ENCODE measurements around the gene KANK2. TPM values are rescaled to one million over a fixed set of nuclear protein-coding genes. Genes with fewer than 3 reads are reported as not detected.

KANK2 gene
- total RNA-seq, 2 donors from 2014 or later, result 74.2 to 87.7 TPM

- H3K4me3 Mint-ChIP-seq, result no peak overlapping the region
- TF ChIP-seq, protein P1, sequence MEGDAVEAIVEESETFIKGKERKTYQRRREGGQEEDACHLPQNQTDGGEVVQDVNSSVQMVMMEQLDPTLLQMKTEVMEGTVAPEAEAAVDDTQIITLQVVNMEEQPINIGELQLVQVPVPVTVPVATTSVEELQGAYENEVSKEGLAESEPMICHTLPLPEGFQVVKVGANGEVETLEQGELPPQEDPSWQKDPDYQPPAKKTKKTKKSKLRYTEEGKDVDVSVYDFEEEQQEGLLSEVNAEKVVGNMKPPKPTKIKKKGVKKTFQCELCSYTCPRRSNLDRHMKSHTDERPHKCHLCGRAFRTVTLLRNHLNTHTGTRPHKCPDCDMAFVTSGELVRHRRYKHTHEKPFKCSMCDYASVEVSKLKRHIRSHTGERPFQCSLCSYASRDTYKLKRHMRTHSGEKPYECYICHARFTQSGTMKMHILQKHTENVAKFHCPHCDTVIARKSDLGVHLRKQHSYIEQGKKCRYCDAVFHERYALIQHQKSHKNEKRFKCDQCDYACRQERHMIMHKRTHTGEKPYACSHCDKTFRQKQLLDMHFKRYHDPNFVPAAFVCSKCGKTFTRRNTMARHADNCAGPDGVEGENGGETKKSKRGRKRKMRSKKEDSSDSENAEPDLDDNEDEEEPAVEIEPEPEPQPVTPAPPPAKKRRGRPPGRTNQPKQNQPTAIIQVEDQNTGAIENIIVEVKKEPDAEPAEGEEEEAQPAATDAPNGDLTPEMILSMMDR (conservative IDR thresholded peaks at IDR 0.05), result no peak
- DNase-seq, result no peak
- no peaks in the 10 kb centered on the region for H3K9me3 ChIP-seq (ENCODE audit: control insufficient read depth, low read length)
- H3K9me3 Mint-ChIP-seq, result no peaks in the 10 kb centered on the region
- H3K27me3 Mint-ChIP-seq (ENCODE audit: insufficient read depth), result no peaks in the 10 kb centered on the region
- no peaks in the 10 kb centered on the region for H3K27me3 ChIP-seq (ENCODE audit: control insufficient read depth, insufficient read depth, low read length, poor library complexity, severe bottlenecking)
- no peak overlapping the region for H3K9ac ChIP-seq (ENCODE audit: extremely low read depth, low read length, poor library complexity, severe bottlenecking)
- no peaks in the 10 kb centered on the region for H3K4me1 ChIP-seq (ENCODE audit: control insufficient read depth, insufficient read depth, low read length)
- no peak overlapping the region for H3K27ac ChIP-seq (ENCODE audit: low read depth, low read length)
- 92 to 93% methylated on average over 44 to 68 of the region's 68 CpGs for WGBS, 2 experiments (ENCODE audit: insufficient coverage in 1 of 2, insufficient read length in 1 of 2)
- H3K4me3 ChIP-seq (ENCODE audit: low read length), result no peak overlapping the region
- peaks cover 29% of the 10 kb centered on the region for H3K36me3 Mint-ChIP-seq (ENCODE audit: low read depth)
- peaks cover 3% of the 10 kb centered on the region for H3K4me1 Mint-ChIP-seq
- peaks cover 11% of the 10 kb centered on the region for H3K36me3 ChIP-seq (ENCODE audit: control insufficient read depth, insufficient read depth, low read length)
- H3K27ac Mint-ChIP-seq, result no peak overlapping the region
Observed at GRCh38 chr19:11192957-11193939, 4.1 kb downstream of the KANK2 start.

DNA sequence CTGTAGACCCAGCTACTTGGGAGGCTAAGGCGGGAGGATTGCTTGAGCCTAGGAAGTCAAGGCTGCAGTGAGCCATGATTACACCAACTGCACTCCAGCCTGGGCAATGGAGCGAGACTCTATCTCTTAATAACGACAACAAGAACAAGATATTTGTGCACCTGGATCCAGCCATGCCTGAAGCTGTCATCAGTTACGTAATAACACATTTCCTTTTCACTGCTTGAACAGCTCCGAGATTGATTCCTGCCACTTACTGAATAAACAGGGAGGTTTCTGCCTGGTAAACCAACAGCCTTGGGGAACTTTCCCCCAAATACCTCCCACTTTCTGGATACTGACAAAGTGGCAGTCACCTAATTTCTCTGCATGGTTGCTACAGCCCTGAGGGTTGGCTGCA, 5.4 kb downstream of the KANK2 start:
- Mint-ChIP-seq H3K27ac (no peak overlapping the region), H3K4me1 (peaks cover 3% of the 10 kb centered on the region), H3K36me3 (ENCODE audit: low read depth) (peaks cover 37% of the 10 kb centered on the region), H3K9me3 (no peaks in the 10 kb centered on the region), H3K4me3 (no peak overlapping the region), H3K27me3 (ENCODE audit: insufficient read depth) (no peaks in the 10 kb centered on the region)
- no peak for DNase-seq
- no peaks in the 10 kb centered on the region for H3K9me3 ChIP-seq (ENCODE audit: control insufficient read depth, low read length)
- H3K27ac ChIP-seq (ENCODE audit: low read depth, low read length), result no peak overlapping the region
- H3K4me3 ChIP-seq (ENCODE audit: low read length), result no peak overlapping the region
- H3K9ac ChIP-seq (ENCODE audit: extremely low read depth, low read length, poor library complexity, severe bottlenecking), result no peak overlapping the region
- no peaks in the 10 kb centered on the region for H3K4me1 ChIP-seq (ENCODE audit: control insufficient read depth, insufficient read depth, low read length)
- H3K36me3 ChIP-seq (ENCODE audit: control insufficient read depth, insufficient read depth, low read length), result peaks cover 18% of the 10 kb centered on the region
- no peaks in the 10 kb centered on the region for H3K27me3 ChIP-seq (ENCODE audit: control insufficient read depth, insufficient read depth, low read length, poor library complexity, severe bottlenecking)
- WGBS, 2 experiments (ENCODE audit: insufficient coverage in 1 of 2, insufficient read length in 1 of 2), result 64 to 65% methylated on average over 5 of the region's 5 CpGs
- TF ChIP-seq, protein P1 (conservative IDR thresholded peaks at IDR 0.05), result no peak

DNA sequence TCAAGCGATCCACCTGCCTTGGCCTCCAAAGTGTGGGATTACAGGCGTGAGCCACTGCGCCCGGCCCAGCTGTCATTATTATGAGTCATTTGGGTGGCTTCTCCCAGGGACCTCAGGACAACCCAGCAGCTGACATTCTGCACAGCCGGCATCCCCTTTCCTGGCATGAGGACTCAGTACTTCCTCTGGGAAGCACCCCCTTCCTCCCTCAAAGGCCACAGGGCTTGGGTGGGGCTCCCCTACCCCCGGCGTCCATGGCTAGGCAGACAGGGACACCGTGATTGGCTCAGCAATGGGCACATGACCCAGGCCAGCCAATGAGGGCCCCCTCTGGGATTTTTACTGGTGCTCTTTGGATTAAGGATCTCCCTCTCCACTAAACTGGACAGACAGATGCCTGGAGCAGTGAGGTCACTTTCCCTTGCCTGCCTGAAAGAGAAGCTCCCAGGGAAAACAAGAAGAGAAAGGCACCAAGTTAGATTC, 6.0 kb downstream of the KANK2 start:
- Histone ChIP-seq H3K27ac (ENCODE audit: low read depth, low read length) (no peak overlapping the region), H3K36me3 (ENCODE audit: control insufficient read depth, insufficient read depth, low read length) (peaks cover 18% of the 10 kb centered on the region), H3K9me3 (ENCODE audit: control insufficient read depth, low read length) (no peaks in the 10 kb centered on the region), H3K4me1 (ENCODE audit: control insufficient read depth, insufficient read depth, low read length) (no peaks in the 10 kb centered on the region), H3K4me3 (ENCODE audit: low read length) (no peak overlapping the region), H3K9ac (ENCODE audit: extremely low read depth, low read length, poor library complexity, severe bottlenecking) (no peak overlapping the region), H3K27me3 (ENCODE audit: control insufficient read depth, insufficient read depth, low read length, poor library complexity, severe bottlenecking) (no peaks in the 10 kb centered on the region)
- WGBS, 2 experiments (ENCODE audit: insufficient coverage in 1 of 2, insufficient read length in 1 of 2), result 89 to 93% methylated on average over 7 to 8 of the region's 8 CpGs
- TF ChIP-seq, protein P1 (conservative IDR thresholded peaks at IDR 0.05), result no peak
- Mint-ChIP-seq H3K4me1 (peaks cover 3% of the 10 kb centered on the region), H3K4me3 (no peak overlapping the region), H3K27me3 (ENCODE audit: insufficient read depth) (no peaks in the 10 kb centered on the region), H3K9me3 (no peaks in the 10 kb centered on the region), H3K27ac (no peak overlapping the region), H3K36me3 (ENCODE audit: low read depth) (peaks cover 42% of the 10 kb centered on the region)
- peak; percentile 63 for DNase-seq
